Stimulated activated CD8-positive, alpha-beta memory T cell treated with anti-CD3 and anti-CD28 coated beads, Interleukin-7, amount 100 ng/mL, for 4 hours (primary cell): ENCODE measurements around the gene MGMT.

Source experiments
- DNase-seq, 2 donors: peaks; one replicate each; pipeline ENCODE4 v3.0.0-alpha.2; 2020; ENCODE audit warnings: low read depth in 2 of 2

Gene MGMT

DNA sequence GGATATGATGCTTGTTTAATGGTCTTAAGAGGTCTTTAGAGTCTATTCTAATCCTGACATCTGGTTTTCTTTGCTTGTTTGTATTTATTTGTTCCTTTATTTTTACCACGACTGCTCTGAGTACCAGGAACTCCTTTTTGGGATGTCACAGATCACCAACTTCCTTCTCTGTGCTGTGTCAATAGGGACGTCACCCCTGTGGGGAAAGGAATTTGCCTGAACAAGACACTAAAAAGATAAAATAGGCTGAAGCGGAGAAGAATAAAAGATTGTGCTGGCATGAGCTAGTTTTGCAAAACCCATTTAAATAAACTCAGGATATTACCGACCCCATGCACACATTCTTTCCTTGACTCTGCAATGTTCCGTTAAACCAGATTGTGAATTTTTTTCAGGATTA, 27.7 kb downstream of the MGMT start:
- no peak for DNase-seq

- DNase-seq: no peak
Observed at GRCh38 chr10:129495256-129495655, 28.2 kb downstream of the MGMT start.

DNA sequence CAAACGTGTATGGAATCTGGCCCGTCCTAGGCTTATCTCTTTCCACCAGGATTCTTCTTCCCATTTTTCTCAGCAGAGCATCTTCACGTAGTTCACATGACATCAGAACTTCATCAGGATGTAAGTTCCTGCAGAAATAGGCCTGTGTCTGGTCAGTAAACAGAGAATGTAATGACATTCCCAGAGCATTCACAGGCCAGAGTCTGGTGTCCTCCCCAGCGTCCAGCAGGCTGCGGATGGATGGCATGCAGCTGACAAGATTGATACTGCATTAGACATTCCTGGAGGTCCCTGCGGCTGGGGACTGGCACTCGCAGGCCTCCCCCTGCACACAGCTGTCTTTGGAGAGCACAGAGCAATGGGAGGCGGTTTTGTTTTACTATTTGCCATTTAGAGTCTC, 28.7 kb downstream of the MGMT start:
- no peak for DNase-seq

DNA sequence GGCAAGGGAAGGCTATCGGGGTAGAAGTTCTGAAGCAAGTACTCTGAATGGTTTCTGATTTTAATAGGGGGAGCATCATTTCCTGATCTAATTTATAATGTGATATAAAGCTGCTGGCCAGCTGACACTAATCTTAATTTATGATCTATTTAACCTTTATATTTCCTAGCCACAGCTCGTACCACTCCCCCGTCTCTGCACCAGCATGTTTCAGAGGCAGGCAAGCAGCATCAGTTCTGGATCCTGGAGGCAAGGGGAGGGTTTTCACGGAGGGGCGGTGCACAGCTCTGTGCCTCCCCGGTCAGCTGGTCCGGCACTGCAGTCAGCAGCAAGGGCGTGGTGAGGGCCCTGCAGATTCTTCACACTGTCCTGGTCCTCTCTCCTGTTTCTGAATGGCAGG, 30.0 kb downstream of the MGMT start:
- no peak for DNase-seq

DNA sequence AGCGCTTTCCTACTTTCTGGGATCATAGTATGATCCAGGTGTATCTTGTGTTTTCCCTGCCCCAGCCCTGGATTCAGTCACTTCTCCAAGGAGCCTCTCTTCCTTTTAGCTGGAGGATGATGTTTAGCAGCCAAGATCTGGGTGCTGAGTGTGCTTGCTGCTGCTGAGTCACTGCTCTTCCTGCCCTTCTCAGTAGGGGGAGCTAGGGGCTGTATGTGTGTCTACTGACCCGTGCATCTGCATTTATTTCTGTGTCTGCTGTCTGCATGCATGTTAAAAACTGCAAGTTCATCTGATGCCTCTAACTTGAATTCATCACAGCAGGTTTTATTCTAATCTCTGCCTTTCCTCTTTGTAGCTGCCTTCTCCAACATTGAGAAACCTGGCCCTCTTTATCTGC, 31.6 kb downstream of the MGMT start:
- no peak for DNase-seq

- DNase-seq: no peak
Observed at GRCh38 chr10:129500617-129501339, 33.7 kb downstream of the MGMT start.

DNA sequence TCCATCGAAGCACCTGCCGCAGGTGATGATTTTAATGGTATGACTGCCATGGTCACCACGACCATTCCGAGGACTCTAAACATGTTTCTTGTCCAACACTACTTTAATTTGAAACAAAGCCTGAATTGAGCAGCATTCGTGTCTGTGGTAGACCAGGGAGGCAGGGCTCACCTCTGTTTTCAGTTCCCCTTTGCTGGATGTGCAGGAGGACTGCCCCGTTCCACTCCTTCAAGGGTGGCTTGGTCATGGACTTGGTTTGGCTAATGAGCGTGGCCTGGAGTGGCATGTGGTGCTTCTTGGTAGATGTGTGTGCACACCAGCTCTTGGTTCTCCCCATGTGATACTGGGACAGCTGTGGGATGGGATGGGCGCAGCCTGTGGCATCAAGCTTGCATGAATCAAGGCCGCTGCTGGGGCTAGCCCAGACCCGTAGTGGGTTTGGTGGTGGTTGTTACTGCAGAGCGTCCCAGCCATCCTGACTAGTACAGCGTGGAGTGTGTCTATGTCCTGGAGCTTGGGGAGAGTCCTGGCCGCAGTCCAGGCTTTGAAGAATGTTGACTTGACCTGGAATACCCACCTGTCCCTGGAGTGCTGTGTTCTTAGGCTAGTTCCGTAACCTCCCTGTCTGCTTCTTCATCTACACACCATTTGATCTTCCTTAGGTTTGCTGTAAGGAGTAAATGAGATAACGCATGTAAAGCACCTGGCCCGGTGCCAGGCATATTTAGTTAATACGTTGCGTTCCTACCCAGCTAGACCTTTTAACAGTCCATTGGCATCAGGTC, 34.8 kb downstream of the MGMT start:
- no peak for DNase-seq

GRCh38 chr10:129502448-129502847, 35.4 kb downstream of the MGMT start:
- no peak for DNase-seq

- no peak for DNase-seq
Observed at GRCh38 chr10:129505500-129506075, 38.5 kb downstream of the MGMT start.

DNA sequence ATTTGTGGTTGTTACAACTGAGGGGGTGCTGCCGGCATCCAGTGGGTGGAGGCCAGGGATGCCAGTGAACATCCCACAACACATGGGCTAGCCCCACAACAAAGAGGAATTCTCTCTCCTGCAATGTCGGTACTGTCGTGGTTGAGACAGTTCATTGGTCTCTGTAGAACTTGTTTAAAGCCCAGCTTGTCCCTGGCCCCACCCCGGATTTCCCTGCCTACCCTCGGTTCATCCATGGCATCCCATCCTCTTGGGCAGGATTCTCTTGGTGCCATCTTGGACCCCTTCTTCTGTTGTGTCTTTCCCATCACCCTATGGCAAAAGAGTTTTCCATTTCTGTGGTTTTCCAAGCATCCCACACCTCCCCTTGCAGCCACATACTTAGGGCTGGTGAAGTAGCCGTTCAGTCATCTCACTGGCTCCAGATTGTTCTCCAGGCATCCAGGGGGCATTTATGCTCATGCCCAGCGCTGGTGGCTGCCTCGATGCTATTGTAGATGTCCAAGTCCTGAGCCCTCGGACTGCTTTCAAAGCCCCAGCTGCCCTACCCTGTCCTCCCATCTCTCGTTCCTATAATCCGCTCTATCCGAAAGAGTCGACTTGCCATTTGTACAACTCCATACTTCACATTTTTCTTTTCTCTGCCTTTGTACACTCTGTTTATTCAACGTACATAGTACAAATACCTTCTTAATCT, 39.2 kb downstream of the MGMT start:
- DNase-seq: no peak

DNA sequence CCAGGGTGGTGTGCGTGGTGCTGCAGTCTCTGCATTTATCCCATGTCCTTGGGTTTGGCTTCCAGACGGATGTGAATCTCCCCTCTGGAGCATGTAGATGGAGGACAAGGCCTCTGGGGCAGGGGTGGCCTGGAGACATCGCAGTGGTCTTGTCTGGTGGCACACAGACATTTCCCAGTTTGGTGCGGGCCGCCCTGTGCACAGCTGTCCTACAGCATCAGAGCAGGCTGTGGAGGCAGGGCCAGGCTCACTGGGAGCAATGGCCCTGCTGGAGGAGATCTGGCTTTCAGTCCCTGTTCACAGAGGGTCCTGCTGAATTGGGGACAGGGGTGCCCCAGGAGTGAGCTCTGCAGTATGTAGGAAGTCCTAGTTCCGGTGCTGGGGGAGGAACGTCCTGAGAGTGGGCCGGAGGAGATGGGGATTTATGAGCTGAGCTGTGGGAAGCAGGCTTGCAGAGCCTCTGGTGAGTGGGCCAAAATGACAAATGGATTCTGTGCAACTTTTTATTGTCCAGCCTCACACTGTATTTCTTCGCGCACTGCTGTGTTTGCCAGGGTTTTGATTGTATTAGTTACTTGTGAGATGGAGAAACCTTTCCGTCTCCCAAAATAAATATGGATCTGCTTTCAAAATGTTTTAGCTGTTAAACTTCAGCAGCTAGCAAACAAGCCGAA, 40.3 kb downstream of the MGMT start:
- no peak for DNase-seq

DNA sequence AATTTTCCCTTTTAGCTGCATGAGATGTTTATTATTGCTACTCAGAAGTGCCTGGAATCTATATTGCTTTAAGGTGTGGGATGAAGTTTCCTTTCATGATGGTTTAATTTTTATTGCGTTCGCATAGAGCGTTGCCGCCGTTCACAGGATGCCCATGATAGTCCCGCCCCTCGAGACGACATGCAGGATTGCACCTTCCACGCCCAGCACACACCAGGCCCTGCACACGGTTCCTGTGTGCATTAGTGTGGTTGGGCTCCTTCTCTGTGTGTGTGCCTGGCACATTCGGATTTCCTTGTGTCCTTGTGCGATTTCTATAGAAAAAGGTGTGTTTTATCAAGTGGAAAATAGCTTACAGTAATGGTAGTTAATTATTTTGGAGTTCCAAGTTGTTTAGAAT, 42.1 kb downstream of the MGMT start:
- no peak for DNase-seq

- DNase-seq: no peak
Observed at GRCh38 chr10:129509835-129510234, 42.8 kb downstream of the MGMT start.

DNA sequence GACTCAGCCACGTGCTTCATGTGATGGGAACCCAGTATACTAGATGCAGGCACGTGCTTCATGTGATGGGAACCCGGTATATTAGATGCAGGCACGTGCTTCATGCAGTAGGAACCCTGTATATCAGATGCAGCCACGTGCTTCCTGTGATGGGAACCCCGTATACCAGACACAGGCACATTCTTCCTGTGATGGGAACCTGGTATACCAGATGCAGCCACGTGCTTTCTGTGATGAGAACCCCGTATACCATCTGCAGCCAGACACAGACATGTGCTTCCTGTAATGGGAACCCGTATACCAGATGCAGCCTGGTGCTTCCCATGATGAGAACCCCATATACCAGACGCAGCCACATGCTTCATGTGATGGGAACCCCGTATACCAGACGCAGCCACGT, 44.0 kb downstream of the MGMT start:
- DNase-seq: no peak

GRCh38 chr10:129511758-129512157, 44.7 kb downstream of the MGMT start:
- DNase-seq: no peak

- no peak for DNase-seq
Observed at GRCh38 chr10:129513312-129513711, 46.3 kb downstream of the MGMT start.

DNA sequence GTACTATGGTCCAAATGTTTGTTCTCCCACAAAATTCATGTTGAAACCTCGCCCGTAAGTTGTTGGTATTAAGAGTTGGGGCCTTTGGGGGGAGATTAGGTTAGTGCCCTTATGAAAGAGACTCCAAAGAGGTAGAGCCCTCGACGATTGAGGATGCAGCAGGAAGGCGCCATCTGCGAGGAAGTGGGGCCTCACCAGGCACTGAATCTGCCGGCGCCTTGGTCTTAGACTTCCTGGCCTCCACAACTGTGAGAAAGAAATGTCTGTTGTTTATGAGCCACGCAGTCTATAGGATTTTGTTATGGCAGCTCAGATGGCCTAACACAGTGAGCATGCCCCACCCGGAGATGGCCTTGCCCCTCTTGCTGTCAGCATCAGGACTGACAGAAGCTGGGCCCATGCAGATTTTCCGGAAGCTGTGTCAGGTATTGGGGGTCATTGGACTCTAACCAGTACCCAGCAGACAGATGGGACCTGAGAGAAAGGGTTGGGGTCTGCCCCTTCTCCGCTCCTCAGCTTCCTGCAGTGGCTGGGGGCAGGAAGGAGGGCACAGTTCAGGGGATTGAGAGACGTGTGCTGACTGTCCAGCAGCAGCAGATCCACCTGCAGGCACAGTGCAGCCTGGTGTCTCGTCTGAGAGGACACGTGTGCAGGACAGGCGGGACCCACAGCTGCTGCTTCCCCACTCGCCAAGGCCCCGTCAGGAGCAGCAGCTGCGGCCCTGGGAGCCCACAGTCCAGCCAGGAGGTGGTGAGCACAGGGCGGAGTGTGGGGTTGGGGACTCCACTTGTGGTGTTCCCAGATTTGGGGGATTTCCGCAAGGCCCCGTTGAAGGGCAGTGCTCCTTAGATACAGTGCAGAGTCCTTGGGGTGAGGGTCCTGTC, 47.8 kb downstream of the MGMT start:
- DNase-seq: no peak

DNA sequence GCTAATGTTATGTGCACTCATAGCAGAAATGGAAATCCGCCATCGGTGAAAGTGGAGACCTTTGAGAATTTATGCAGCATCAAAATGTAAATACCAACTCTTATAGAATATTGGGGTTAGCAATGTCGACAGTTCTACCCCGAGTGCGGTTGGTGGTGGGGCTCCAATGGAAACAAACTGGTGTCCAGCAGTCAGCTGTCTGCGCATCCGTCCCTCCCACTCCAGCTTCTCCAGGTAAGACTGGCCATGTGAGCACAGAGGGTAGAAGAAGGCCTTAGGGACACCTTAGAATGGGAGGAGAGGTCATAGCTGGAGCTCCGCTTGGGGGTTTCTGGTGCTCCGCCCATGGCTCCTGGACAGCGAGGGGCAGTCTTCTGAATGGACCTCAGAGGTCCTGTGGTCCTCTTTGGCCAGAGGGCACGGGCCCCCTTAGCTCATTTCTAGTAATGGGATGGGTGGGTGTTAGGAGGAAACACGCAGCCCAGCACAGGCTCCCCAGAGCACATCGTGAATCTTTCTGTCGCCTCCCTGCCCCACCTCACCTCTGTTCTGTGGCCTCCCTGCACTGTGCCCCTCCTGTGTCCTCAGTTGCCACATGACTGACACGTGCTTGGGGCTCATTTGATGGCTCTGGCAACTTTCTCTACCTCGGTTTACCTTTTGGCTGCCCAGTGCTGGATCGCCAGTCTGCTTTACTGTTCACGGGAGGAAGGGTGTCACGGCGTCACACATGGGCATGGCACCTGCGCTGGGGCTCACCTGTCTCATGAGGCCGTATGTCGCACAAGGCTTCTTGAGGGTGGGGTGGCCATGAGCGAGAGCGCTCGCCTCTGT, 50.0 kb downstream of the MGMT start:
- DNase-seq: no peak

DNA sequence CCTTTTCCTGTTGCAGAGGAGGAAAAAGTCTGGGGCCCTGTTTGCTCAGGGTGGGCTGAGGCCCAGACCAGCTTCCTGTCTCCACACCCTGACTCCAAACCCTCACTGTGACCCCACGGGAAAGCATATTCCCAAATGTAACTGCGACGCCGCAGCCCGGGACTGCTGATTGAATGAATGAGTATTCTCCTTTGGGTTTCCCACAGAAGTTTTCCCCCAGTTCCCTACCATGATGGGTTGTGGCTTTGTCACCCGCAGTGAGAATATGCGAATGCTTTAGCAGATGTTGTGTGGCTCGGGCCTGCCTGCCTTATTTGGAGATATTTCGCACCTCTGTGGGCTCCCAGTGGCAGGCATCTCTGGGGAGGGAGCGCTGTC, 50.6 kb downstream of the MGMT start:
- DNase-seq: peak; percentile 26 to 29

GRCh38 chr10:129518793-129519192, 51.8 kb downstream of the MGMT start:
- DNase-seq: no peak
